ENCODE measurements around the gene C2CD4C. TPM values are rescaled to one million over a fixed set of nuclear protein-coding genes. Genes with fewer than 3 reads are reported as not detected.

The C2CD4C gene
- total RNA-seq, 1 experiment from 2014 or later = 7.1 TPM

GRCh38 chr19:419721-420515 lies 11.0 kb upstream of the C2CD4C start:
- no peaks in the 10 kb centered on the region for H3K4me1 ChIP-seq (ENCODE audit: control insufficient read depth in 1 of 2, insufficient read depth in 2 of 2, low read length in 2 of 2)
- POLR2A ChIA-PET = no interaction called here

More at GRCh38 chr19:419721-420515, 11.0 kb upstream of the C2CD4C start:
- no peaks in the 10 kb centered on the region for H3K36me3 ChIP-seq (ENCODE audit: control insufficient read depth in 1 of 2, insufficient read depth in 2 of 2, low read length in 2 of 2)
- no peaks in the 10 kb centered on the region for H3K9me3 ChIP-seq (ENCODE audit: control insufficient read depth in 1 of 2, insufficient read depth in 1 of 2, low read depth in 1 of 2, low read length in 2 of 2)
- H2AFZ ChIP-seq (ENCODE audit: low read depth, low read length, poor library complexity, severe bottlenecking) = no peak overlapping the region
- no peak overlapping the region for H3K27ac ChIP-seq (ENCODE audit: low read depth, low read length)
- H3K27me3 ChIP-seq (ENCODE audit: insufficient read depth, low read length) = no peaks in the 10 kb centered on the region
- ChIA-PET CTCF (no interaction called here), RAD21 (ENCODE audit: low non-redundant PET in 1 of 2, low total read pairs in 2 of 2, uncharacterized antibody in 2 of 2, unreplicated experiment in 2 of 2) (no interaction called here)
- H3K9me2 ChIP-seq (ENCODE audit: insufficient read depth) = no peaks in the 10 kb centered on the region
- H3K9ac ChIP-seq (ENCODE audit: low read length) = no peak overlapping the region
- intact Hi-C loops (cut with micrococcal nuclease) = no loop called here
- H4K20me1 ChIP-seq (ENCODE audit: insufficient read depth) = no peaks in the 10 kb centered on the region
- TF ChIP-seq SIN3A (IDR thresholded peaks at IDR 0.05; ENCODE audit: low read depth) (no peak), EZH2phosphoT487 (IDR thresholded peaks at IDR 0.05; ENCODE audit: borderline replicate concordance) (no peak), YY1 (IDR thresholded peaks at IDR 0.05; ENCODE audit: extremely low read depth, insufficient replicate concordance, low read depth, low read length) (no peak), CTCF (IDR thresholded peaks at IDR 0.05 in 2 of 3, conservative IDR thresholded peaks at IDR 0.05 in 1 of 3; ENCODE audit: borderline replicate concordance in 1 of 3, insufficient read depth in 1 of 3, low read depth in 2 of 3, low read length in 2 of 3) (no peak), TCF7L2 (IDR thresholded peaks at IDR 0.05; ENCODE audit: borderline replicate concordance, extremely low read depth, insufficient read depth, insufficient read length) (no peak), POLR2AphosphoS5 (IDR thresholded peaks at IDR 0.05; ENCODE audit: low read depth, low read length) (no peak), CEBPB (IDR thresholded peaks at IDR 0.05; ENCODE audit: low read depth) (no peak), ELF1 (IDR thresholded peaks at IDR 0.05; ENCODE audit: borderline replicate concordance, low read depth) (no peak), CBX3 (IDR thresholded peaks at IDR 0.05; ENCODE audit: low read depth) (no peak), ZNF274 (IDR thresholded peaks at IDR 0.05; ENCODE audit: low read depth, low read length) (no peak), ZFX (IDR thresholded peaks at IDR 0.05) (no peak), FOSL1 (IDR thresholded peaks at IDR 0.05; ENCODE audit: low read depth) (no peak), ZBTB33 (IDR thresholded peaks at IDR 0.05; ENCODE audit: extremely low read depth, insufficient replicate concordance, low read length) (no peak), SP1 (IDR thresholded peaks at IDR 0.05; ENCODE audit: low read depth) (no peak), EGR1 (IDR thresholded peaks at IDR 0.05; ENCODE audit: low read depth) (no peak), RAD21 (IDR thresholded peaks at IDR 0.05; ENCODE audit: low read depth) (no peak), REST (IDR thresholded peaks at IDR 0.05; ENCODE audit: low read depth) (no peak), ATF3 (IDR thresholded peaks at IDR 0.05) (no peak), SRF (IDR thresholded peaks at IDR 0.05; ENCODE audit: low read depth) (no peak)
- no TSS peak for BruUV-seq (replicated peaks)
- no peaks in the 10 kb centered on the region for H3K79me2 ChIP-seq (ENCODE audit: insufficient read depth, low read length)
- no peak overlapping the region for H3K4me3 ChIP-seq (replicated peaks in 1 of 2; ENCODE audit: low read depth in 1 of 2, low read length in 2 of 2)
- H3K4me2 ChIP-seq (ENCODE audit: low read length) = no peak overlapping the region
- no peak for ATAC-seq
- no peak for DNase-seq (ENCODE audit: low read depth, low spot score)

Data from HCT116 (cell line).